ENCODE measurements around the gene TSPAN10. TPM values are rescaled to one million over a fixed set of nuclear protein-coding genes. Genes with fewer than 3 reads are reported as not detected.

The TSPAN10 gene
- total and polyA plus RNA-seq, 11 donors = 0.07 to 0.46 (median 0.38) TPM; not detected in 5

DNA sequence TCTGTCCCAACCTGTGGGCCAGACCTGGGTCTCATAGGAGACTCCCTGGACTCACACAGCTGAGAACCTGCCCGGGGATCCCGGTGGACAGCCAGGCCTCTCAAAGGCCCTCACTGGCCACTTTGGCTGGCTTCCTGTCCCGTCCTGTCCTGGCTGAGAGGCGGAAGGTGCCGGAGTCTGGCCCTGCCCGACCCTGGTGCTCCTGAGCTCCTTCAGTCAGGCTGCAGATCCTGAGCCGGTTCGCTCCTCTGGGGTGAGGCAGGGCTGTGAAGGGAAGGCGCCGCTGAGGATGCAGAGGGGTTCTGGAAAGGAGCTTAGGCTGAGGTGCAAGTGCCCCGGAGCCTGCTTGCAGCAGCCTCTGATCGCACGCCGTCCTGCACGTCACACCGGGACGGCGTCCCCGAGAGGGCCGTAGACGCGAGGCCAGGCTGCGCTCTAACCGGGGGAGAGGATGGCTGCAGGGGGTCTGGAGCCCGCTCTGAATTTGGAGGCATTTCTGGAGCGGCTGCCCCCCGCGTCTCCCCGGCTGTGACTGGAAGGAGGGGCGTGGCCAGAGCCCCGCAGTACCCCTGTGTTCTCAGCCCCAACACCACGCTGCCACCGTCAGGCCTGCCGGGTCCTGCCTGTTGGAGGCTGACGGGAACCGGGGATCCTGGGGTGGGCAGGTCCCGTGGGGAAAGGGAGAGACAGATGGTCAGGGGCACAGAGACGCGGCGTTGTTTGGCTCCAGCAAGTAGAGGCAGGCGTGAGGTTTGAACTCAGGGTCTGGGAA is 51.0 kb downstream of the TSPAN10 start:
- no peak overlapping the region for H3K27ac ChIP-seq
- H3K27me3 ChIP-seq = no peaks in the 10 kb centered on the region
- WGBS, 4 donors = 90 to 94% (median 93%) methylated on average over 31 to 41 of the region's 41 CpGs
- TF ChIP-seq, protein P1, sequence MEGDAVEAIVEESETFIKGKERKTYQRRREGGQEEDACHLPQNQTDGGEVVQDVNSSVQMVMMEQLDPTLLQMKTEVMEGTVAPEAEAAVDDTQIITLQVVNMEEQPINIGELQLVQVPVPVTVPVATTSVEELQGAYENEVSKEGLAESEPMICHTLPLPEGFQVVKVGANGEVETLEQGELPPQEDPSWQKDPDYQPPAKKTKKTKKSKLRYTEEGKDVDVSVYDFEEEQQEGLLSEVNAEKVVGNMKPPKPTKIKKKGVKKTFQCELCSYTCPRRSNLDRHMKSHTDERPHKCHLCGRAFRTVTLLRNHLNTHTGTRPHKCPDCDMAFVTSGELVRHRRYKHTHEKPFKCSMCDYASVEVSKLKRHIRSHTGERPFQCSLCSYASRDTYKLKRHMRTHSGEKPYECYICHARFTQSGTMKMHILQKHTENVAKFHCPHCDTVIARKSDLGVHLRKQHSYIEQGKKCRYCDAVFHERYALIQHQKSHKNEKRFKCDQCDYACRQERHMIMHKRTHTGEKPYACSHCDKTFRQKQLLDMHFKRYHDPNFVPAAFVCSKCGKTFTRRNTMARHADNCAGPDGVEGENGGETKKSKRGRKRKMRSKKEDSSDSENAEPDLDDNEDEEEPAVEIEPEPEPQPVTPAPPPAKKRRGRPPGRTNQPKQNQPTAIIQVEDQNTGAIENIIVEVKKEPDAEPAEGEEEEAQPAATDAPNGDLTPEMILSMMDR (IDR thresholded peaks at IDR 0.05) = no peak
- TF ChIP-seq POLR2A (IDR thresholded peaks at IDR 0.05) = no peak
- peaks cover 5 to 20% (median 15%) of the 10 kb centered on the region in 12 donors for H3K4me1 ChIP-seq
- no peak overlapping the region for H3K4me3 ChIP-seq
- H3K36me3 ChIP-seq = peaks cover 0 to 80% (median 69%) of the 10 kb centered on the region in 9 donors
- no peak for ATAC-seq
- intact Hi-C loops (cut with DNase I) = no loop called here
- H3K9me3 ChIP-seq = no peaks in the 10 kb centered on the region
- DNase-seq = peak in 1 of 5 donors; percentile 61

DNA sequence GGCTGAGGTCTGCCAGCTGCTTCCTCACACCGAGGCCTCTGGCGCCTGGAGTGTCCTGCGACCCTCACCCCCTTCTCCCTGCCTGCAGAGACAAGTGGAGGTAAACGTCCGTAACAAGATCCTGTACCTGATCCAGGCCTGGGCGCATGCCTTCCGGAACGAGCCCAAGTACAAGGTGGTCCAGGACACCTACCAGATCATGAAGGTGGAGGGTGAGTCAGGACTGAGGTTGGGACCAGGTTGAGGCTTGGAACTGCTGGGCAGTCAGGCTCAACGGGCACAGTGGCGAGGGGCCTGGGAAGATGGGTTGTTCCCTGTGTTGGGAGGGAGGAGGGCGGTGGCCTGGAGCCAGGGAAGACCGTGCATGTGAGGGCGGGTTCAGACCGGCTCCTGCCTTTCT is 51.6 kb downstream of the TSPAN10 start:
- Histone ChIP-seq H3K36me3 (peaks cover 0 to 87% (median 75%) of the 10 kb centered on the region in 9 donors), H3K9me3 (no peaks in the 10 kb centered on the region), H3K4me1 (peaks cover 5 to 18% (median 14%) of the 10 kb centered on the region in 12 donors), H3K27me3 (no peaks in the 10 kb centered on the region), H3K4me3 (no peak overlapping the region), H3K27ac (no peak overlapping the region)
- DNase-seq (no peak), ATAC-seq (no peak)
- intact Hi-C loops (cut with DNase I) = no loop called here
- 88 to 96% (median 91%) methylated on average over 9 to 14 of the region's 14 CpGs for WGBS, 4 donors
- TF ChIP-seq POLR2A (IDR thresholded peaks at IDR 0.05) = no peak
- TF ChIP-seq, protein P1 (IDR thresholded peaks at IDR 0.05) = no peak

DNA sequence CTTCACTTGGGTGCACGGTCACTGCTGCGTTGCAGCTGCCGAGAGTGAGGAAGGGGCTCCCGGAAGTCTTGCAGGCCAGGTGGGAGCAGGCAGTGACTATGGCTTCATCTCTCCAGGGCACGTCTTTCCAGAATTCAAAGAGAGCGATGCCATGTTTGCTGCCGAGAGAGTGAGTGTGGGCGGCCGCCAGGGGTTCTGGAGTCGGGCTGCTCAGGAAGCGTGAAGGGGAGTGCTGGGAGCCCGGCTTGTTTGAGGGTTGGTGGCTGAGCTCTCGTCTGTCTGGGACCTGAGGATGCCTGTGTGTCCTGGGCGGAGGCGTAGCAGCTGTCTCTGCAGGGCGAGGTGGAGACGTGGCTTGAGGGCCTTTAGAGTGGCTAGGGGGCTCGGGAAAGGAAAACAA is 53.1 kb downstream of the TSPAN10 start:
- Histone ChIP-seq H3K27ac (no peak overlapping the region), H3K4me3 (no peak overlapping the region), H3K36me3 (peaks cover 0 to 100% (median 87%) of the 10 kb centered on the region in 9 donors), H3K4me1 (peaks cover 0 to 9% (median 6%) of the 10 kb centered on the region in 12 donors), H3K9me3 (no peaks in the 10 kb centered on the region), H3K27me3 (no peaks in the 10 kb centered on the region)
- DNase-seq (no peak), ATAC-seq (no peak)
- TF ChIP-seq, protein P1 (IDR thresholded peaks at IDR 0.05) = no peak
- TF ChIP-seq POLR2A (IDR thresholded peaks at IDR 0.05) = no peak
- intact Hi-C loops (cut with DNase I) = no loop called here
- WGBS, 4 donors = 85 to 94% (median 89%) methylated on average over 18 of the region's 18 CpGs

DNA sequence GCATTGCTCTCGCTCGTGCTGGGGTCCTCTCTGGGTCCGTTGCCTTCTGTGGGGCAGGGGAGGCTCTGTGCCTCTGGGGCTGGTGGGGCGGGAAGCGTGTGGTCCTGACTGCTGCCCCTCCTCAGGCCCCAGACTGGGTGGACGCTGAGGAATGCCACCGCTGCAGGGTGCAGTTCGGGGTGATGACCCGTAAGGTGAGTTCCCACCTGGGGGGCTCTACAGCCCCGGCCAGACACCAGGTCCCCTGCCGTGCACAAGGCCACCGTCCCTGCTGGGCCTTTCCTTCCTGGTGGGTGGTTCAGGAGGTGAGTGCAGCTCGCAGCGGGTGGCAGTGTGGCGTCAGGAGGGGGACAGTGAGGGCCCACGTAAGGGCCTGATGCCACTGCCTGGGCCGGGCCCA is 53.6 kb downstream of the TSPAN10 start:
- Histone ChIP-seq H3K36me3 (peaks cover 0 to 100% (median 92%) of the 10 kb centered on the region in 9 donors), H3K27me3 (no peaks in the 10 kb centered on the region), H3K27ac (no peak overlapping the region), H3K4me1 (peaks cover 0 to 4% (median 1%) of the 10 kb centered on the region in 12 donors), H3K4me3 (no peak overlapping the region), H3K9me3 (no peaks in the 10 kb centered on the region)
- no peak for ATAC-seq
- DNase-seq = peak in 1 of 5 donors; percentile 59
- TF ChIP-seq, protein P1 (IDR thresholded peaks at IDR 0.05) = no peak
- no peak for TF ChIP-seq POLR2A (IDR thresholded peaks at IDR 0.05)
- WGBS, 4 donors = 82 to 92% (median 86%) methylated on average over 10 to 17 of the region's 17 CpGs
- intact Hi-C loops (cut with DNase I) = no loop called here

All from heart left ventricle (tissue), 16 donors.